H54 (cell line): Measurements from ENCODE around the gene PCBP2.
"Not testable (repeated sequence)": the region's sequence is repeated elsewhere in the genome, so short reads cannot be mapped to it uniquely, and the experiment has no call there.

ENCODE experiments used
- DNase-seq: peaks from one replicate; pipeline ENCODE4 v3.0.0; 2011; ENCODE audit warnings: low spot score, mixed read lengths; ENCODE audit not compliant: insufficient read length
- FAIRE-seq: peaks from 3 replicates; lab custom pipeline; 2011; peaks lifted over from hg19 to GRCh38; lab: Jason Lieb, UNC
- POLR2A ChIP-seq: IDR thresholded peaks from 2 replicates; pipeline ENCODE4 v1.6.1; 2011; ENCODE audit warnings: low read depth, mild to moderate bottlenecking, low read length

The PCBP2 gene

DNA sequence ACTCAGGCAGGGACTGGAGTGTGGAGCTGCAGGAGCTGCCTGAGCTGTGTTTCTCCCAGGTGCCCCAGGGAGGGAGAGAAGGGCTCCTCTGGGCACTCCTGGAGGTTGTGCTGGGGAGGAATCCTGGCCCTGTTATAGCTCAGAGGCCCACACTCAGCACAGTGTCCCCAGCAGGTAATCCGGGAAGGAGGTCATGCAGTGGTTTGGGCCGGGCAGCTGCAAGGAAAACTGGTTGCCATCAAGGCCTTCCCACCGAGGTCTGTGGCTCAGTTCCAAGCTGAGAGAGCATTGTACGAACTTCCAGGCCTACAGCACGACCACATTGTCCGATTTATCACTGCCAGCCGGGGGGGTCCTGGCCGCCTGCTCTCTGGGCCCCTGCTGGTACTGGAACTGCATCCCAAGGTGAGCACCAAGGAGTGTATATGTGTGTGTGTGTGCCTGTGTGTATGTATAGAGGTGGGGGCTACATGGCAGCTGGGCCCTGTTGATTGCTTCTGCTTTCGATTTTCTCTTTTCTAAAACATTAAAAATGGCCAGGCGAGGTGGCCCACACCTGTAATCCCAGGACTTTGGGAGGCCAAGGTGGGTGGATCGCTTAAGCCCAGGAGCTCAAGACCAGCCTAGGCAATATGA is 26.3 kb upstream of the PCBP2 start:
- no peak for TF ChIP-seq POLR2A
- DNase-seq (no peak), FAIRE-seq (no peak)

DNA sequence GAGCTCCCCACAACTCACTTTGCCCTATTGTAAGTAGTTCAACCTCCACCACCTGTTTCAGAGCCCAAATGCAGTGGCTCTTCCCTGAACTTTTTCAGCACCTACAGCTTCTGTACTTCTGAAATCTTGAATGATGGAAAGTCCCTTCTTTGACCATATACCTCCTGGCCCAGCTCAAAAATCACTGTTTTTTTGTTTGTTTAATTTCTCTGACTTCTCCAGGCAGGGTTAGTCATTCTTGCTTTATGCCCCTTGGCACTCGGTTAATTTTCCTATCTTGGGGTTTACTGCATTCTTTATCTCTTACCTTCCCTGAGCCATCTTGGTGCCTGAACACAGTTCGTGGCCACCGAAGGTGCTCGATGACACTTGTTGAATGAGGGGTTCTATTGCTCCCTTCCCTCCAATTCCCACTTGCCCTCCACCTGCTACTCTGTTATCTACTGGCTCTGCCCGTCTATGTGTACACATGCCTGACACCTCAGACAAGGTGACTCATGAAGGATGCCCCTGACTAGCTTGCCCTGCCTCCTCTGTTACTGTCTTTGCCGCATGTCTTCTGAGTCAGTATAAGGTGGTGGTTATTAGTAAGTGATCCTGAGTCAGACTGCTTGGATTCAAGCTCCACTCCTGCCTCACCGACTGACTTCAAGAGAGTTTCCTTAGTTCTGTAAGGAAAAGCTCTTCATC is 23.9 kb upstream of the PCBP2 start:
- no peak for TF ChIP-seq POLR2A
- DNase-seq (peak; percentile 88), FAIRE-seq (peak; percentile 91)

DNA sequence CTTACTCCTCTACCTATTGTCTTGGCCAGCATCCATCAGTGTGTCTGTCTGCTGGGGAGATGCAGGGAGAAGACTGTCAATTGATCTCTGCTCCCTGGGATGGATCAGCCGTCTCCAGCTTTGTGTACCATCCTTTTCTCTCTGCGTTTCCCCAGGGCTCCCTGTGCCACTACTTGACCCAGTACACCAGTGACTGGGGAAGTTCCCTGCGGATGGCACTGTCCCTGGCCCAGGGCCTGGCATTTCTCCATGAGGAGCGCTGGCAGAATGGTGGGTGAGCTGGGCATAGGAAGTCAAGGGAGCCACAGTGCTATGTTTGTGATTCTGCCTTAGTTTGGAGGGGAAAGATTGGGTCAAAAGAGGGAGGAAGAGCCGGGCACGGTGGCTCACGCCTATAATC is 23.2 kb upstream of the PCBP2 start:
- DNase-seq = no peak
- no peak for FAIRE-seq
- TF ChIP-seq POLR2A = no peak

DNA sequence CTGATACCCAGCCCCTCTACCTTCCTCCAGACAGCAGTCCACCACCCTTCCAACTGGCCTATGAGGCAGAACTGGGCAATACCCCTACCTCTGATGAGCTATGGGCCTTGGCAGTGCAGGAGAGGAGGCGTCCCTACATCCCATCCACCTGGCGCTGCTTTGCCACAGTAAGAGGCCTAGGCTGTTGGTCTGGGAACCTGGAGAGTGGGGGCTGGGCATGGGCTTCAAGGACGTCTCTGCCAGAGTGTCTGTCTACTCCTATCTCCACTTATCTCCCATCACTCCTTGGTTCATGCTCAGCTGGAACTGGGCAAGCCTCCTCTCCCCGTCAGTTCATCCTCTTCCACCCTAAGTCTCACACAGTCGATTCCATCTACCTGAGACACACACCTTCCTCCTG is 21.8 kb upstream of the PCBP2 start:
- FAIRE-seq (no peak), DNase-seq (no peak)
- TF ChIP-seq POLR2A = no peak

DNA sequence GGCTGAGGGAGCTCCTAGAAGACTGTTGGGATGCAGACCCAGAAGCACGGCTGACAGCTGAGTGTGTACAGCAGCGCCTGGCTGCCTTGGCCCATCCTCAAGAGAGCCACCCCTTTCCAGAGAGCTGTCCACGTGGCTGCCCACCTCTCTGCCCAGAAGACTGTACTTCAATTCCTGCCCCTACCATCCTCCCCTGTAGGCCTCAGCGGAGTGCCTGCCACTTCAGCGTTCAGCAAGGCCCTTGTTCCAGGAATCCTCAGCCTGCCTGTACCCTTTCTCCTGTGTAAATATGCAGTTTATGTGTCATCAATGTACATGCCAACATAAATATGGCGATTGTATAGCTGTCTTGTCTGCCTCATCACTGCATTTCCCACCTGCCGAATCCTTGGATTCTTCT is 20.7 kb upstream of the PCBP2 start:
- no peak for DNase-seq
- no peak for FAIRE-seq
- no peak for TF ChIP-seq POLR2A

DNA sequence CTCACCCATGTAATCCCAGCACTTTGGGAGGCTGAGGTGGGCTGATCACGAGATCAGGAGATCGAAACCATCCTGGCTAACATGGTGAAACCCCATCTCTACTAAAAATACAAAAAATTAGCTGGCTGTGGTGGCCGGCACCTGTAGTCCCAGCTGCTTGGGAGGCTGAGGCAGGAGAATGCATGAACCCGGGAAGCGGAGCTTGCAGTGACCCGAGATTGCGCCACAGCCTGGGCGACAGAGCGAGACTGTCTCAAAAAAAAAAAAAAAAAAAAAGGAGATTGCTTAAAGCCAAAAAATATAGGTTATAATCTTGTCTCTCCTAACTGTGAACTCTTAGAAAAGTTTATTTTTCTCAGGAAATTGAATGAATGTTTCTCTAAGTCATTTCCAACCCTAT is 16.6 kb upstream of the PCBP2 start:
- not testable (repeated sequence) for DNase-seq, FAIRE-seq

DNA sequence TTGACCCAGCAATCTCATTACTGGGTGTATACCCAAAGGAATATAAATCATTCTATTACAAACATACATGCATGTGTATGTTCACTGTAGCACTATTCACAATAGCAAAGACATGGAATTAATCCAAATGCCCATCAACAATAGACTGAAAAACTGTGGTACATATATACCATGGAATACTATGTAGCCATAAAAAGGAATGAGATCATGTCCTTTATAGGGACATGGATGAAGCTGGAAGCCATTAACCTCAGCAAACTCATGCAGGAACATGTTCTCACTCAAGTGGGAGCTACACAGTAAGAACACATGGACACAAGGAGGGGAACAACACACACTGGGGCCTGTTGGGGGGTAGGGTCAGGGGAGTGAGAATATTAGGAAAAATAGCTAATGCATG is 12.3 kb upstream of the PCBP2 start:
- DNase-seq, FAIRE-seq: not testable (repeated sequence)

DNA sequence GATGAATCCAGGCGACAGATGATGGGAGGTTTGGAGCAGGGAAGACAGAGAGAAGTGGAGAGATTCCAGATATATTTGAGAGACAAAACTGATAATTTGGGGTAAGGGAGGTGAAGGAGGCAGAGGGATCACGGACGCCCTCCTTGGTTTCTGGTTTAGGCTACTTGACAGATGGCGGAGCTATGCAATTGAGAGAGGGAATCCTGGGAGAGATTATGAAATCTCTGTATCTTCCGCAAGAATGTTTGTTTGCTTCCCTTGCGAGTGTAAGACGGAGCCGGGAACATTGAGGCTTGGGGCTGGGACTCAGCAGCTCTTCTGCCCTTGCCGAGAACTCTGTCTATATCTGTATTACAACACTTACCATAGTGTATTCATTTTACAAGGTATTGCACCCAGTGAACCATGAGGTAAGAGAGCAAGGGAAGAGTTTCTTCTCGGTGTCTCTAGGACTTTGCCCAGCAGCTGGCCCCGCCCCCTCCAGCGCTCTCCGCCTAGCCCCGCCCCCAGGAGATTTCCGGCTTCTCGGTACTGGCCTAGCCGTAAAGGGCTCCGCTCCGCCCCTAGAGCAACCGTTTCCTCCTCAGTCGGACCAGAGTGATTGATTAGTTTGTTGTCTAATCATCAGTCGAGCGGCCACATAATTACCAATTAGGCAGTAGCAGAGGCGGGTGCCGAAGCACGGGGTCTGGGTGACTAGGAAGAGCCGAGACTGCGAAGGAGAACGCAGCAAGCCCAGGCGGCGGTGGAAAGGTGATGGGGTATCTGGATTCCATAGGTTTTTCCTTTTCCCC is 10.7 kb upstream of the PCBP2 start, which contains the start of gene PRR13:
PRR13 (plus strand) TSS at position 695 of the 794 bp plus-strand sequence. CDS start 981 bp downstream, outside the sequence.
- FAIRE-seq (peak; percentile 94), DNase-seq (peak; percentile 91)
- TF ChIP-seq POLR2A = peak; percentile 87

DNA sequence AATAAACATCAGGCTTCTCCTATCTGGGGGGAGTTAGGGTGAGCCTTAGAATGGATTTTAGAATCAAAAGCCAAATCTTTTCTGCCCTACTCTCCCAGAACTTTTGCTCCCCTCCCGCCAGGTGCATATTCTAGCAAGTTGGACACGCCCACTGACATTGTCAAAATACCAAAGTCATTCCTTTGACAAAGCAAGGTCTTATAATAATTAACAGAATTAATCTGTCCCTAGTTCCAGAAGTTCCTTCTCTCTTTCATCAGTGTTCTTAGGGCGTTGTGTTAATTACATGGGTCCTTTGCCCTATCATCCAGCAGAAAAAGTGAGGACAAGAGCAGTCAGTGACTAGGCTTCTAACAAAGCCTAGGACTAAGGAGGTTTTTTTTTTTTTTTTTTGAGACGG is 7.9 kb upstream of the PCBP2 start:
- TF ChIP-seq POLR2A = no peak
- DNase-seq = no peak
- FAIRE-seq = no peak

DNA sequence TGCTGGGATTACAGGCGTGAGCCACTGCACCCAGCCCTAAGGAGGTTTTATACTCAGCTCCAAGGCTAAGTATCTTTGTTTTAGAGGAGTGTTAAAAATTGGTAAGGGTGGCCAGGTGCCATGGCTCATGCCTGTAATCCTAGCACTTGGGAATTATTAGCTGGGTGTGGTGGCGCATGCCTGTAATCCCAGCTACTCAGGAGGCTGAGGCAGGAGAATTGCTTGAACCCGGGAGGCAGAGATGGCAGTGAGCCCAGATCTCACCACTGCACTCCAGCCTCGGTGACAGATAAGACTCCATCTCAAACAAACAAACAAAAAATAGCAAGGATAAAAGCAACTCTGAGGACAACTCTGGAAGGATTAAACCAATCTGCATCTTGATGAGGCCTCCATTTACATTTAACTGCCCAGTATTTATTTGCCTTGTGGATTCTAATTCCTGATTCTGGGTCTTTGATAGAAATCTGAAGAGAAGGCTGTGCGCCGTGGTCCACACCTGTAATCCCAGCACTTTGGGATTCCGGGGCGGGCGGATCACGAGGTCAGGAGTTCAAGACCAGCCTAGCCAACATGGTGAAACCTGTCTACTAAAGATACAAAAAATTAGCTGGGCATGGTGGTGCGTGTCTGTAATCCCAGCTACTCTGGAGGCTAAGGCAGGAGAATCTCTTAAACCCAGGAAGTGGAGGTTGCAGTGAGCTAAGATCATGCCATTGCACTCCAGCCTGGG is 7.1 kb upstream of the PCBP2 start:
- not testable (repeated sequence) for DNase-seq, FAIRE-seq

DNA sequence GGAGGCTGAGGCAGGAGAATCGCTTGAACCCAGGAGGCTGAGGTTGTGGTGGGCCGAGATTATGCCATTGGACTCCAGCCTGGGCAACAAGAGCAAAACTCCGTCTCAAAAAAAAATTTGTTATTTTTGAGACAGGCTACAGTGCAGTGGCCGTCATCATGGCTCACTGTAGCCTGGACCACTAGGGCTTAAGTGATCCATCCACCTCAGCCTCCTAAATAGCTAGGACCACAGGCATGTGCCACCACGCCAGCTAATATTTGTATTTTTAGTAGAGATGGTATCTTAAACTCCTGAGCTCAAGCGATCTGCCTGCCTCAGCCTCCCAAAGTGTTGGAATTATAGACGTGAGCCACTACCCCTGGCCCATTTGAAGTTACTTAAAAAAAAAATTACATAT is 966 bp upstream of the PCBP2 start:
- DNase-seq (no peak), FAIRE-seq (no peak)
- no peak for TF ChIP-seq POLR2A

DNA sequence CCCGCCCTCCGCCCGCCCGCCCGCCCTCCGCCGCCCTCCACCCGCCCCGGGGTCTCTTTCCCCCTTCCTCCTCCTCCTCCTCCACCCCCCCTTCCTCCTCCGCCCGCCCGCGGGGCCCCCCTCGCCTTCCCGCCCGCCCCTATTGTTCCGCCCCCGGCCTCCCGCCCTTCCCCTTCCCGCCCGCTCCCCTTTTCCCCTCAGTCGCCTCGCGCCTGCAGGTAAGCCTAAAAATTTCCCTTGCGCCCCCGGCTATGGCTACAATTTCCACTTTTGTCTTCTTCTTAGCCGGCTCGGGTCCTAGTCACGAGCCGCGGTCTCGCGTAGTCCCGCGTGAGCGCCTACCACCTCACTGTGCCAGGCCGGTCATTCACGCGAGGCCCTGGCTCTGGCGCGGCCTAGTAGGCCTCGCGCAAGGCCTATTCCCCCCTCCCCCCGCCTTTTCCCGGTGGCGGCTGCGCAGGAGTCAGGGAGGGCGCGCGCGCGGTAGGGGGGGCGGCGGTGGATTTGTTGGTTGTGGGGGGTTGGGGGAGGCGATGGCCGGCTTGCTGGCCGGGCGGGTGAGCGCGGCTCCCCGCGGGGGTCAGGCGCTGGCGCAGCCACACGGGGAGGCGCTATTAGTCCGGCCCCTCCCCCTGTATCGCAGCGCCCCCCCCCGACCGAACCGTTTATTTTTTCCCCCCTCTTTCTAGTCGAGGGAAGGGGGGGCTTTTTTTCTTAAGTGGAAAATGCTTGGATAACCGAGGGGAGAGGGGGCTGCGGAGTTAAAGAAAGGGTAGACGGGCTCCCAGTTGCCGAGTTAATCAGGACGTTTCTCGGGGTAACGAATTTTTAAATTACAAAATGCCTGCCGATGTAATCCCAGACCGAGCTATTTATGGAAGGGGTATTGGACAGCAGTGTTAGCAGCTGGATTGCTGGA is 516 bp downstream of the PCBP2 start:
- peak; percentile 23; the same call in 1 of the 2 replicates for TF ChIP-seq POLR2A
- FAIRE-seq = no peak
- DNase-seq = peak; percentile 76
